GM12878 (cell line): Measurements from ENCODE around the gene DPF3. TPM values are rescaled to one million over a fixed set of nuclear protein-coding genes. Genes with fewer than 3 reads are reported as not detected.

Source experiments
- ATAC-seq: fragments of 200-7000 bp; cut with Tn5 transposase; 3 replicates; pipeline ENCODE4 v1.9.1; 2020; ENCODE audit warnings: mild to moderate bottlenecking, moderate library complexity
- BruUV-seq: library from RNA; stranded (reverse); fragments of 400-500 nt; replicated peaks from 2 replicates; lab custom pipeline; 2021; lab: Mats Ljungman, UMichigan
- CTCF ChIA-PET: fragments of 300-600 bp; sonication (Branson Sonifier 250); formaldehyde crosslinking; extraction: SDS; loops from one replicate; lab custom pipeline; 2021; ENCODE audit warnings: inconsistent platforms; lab: Yijun Ruan, JAX
- POLR2A ChIA-PET: fragments of 350-600 bp; formaldehyde crosslinking; extraction: SDS; loops from one replicate; lab custom pipeline; 2021; ENCODE audit warnings: inconsistent platforms; lab: Charles Lee
- RAD21 ChIA-PET: fragments of 300-600 bp; sonication (Branson Sonifier 250); formaldehyde crosslinking; loops from one replicate; lab custom pipeline; 2023; ENCODE audit warnings: antibody characterized with exemption; ENCODE audit not compliant: unreplicated experiment; lab: Charles Lee
- SMC1A ChIA-PET: fragments of 300-600 bp; sonication (Branson Sonifier 250); formaldehyde crosslinking; loops from one replicate; lab custom pipeline; 2023; ENCODE audit not compliant: unreplicated experiment, uncharacterized antibody; lab: Charles Lee
- DNase-seq: peaks from one replicate; pipeline ENCODE4 v3.0.0-alpha.2; 2011; ENCODE audit warnings: low read depth, low spot score
- FAIRE-seq: peaks from 3 replicates; lab custom pipeline; 2011; peaks lifted over from hg19 to GRCh38; lab: Jason Lieb, UNC
- H2AFZ ChIP-seq: 2 replicates; pipeline ENCODE4 v1.6.0; 2011; ENCODE audit warnings: low read depth, low read length, control low read depth; ENCODE audit not compliant: control insufficient read depth
- H3K27ac ChIP-seq: 2 replicates; pipeline ENCODE4 v1.5.1; 2011; ENCODE audit warnings: control low read depth; ENCODE audit not compliant: control insufficient read depth, insufficient read depth
- H3K27me3 ChIP-seq, 2 experiments: replicated peaks in 1 of 2; 2 replicates each; pipeline versions ENCODE4 v1.6.0 to v1.6.1; 2011; ENCODE audit warnings: low read length in 1 of 2; ENCODE audit not compliant: control insufficient read depth in 2 of 2, insufficient read depth in 2 of 2
- H3K36me3 ChIP-seq, 2 experiments: 2 replicates each; pipeline ENCODE4 v1.5.1; 2011; ENCODE audit warnings: low read length in 1 of 2; ENCODE audit not compliant: control insufficient read depth in 2 of 2, insufficient read depth in 2 of 2
- H3K4me1 ChIP-seq: 2 replicates; pipeline ENCODE4 v1.6.1; 2011; ENCODE audit warnings: mild to moderate bottlenecking, low read length, moderate library complexity, mixed read lengths; ENCODE audit not compliant: control insufficient read depth, insufficient read depth
- H3K4me2 ChIP-seq: 2 replicates; pipeline ENCODE4 v1.6.0; 2011; ENCODE audit warnings: control low read depth; ENCODE audit not compliant: control insufficient read depth, insufficient read depth
- H3K4me3 ChIP-seq: fragments of 200-600 bp; sonication (generic); 2 replicates; pipeline ENCODE4 v1.5.1; 2016
- H3K79me2 ChIP-seq: 2 replicates; pipeline ENCODE4 v1.6.0; 2011; ENCODE audit warnings: low read length; ENCODE audit not compliant: control insufficient read depth, insufficient read depth
- H3K9ac ChIP-seq: 2 replicates; pipeline ENCODE4 v1.8.0; 2011; ENCODE audit warnings: low read length, control low read depth, mixed read lengths; ENCODE audit not compliant: control insufficient read depth, insufficient read depth
- H3K9me3 ChIP-seq: replicated peaks from 3 replicates; pipeline ENCODE4 v1.5.1; 2011; ENCODE audit warnings: mild to moderate bottlenecking, low read length; ENCODE audit not compliant: control insufficient read depth, insufficient read depth
- H4K20me1 ChIP-seq: 2 replicates; pipeline ENCODE4 v1.6.0; 2011; ENCODE audit not compliant: control insufficient read depth, insufficient read depth
- ATF2 ChIP-seq: IDR thresholded peaks from 2 replicates; pipeline ENCODE4 v1.6.1; 2012; ENCODE audit warnings: low read length, inconsistent platforms
- BMI1 ChIP-seq: fragments of 450-650 bp; IDR thresholded peaks from 2 replicates; pipeline ENCODE4 v1.6.1; 2016; ENCODE audit warnings: mild to moderate bottlenecking, moderate library complexity, borderline replicate concordance
- E2F8 ChIP-seq: fragments of 450-650 bp; IDR thresholded peaks from 2 replicates; pipeline ENCODE4 v1.6.1; 2018; ENCODE audit warnings: mild to moderate bottlenecking, low read depth, moderate library complexity; ENCODE audit not compliant: partially characterized antibody
- FOS ChIP-seq: IDR thresholded peaks from 3 replicates; pipeline ENCODE4 v1.6.1; 2011; ENCODE audit warnings: borderline replicate concordance; ENCODE audit not compliant: insufficient read length; ENCODE audit errors: extremely low read depth
- KDM1A ChIP-seq: fragments of 200-600 bp; sonication (generic); IDR thresholded peaks from 2 replicates; pipeline ENCODE4 v1.6.1; 2016; ENCODE audit warnings: borderline replicate concordance
- MTA2 ChIP-seq: fragments of 450-650 bp; IDR thresholded peaks from 2 replicates; pipeline ENCODE4 v1.6.1; 2016; ENCODE audit warnings: low read depth, mild to moderate bottlenecking, moderate library complexity
- NFYB ChIP-seq: IDR thresholded peaks from 2 replicates; pipeline ENCODE4 v1.6.1; 2011; ENCODE audit warnings: low read depth, mild to moderate bottlenecking, low read length, improper control_type of control experiment, moderate library complexity; ENCODE audit not compliant: insufficient read depth
- NR2F1 ChIP-seq: fragments of 450-650 bp; conservative IDR thresholded peaks from 2 replicates; pipeline ENCODE4 v1.6.1; 2017; ENCODE audit warnings: mild to moderate bottlenecking
- POLR2AphosphoS2 ChIP-seq: IDR thresholded peaks from 2 replicates; pipeline ENCODE4 v1.6.1; 2011; ENCODE audit warnings: low read depth, mild to moderate bottlenecking, low read length, improper control_type of control experiment, moderate library complexity
- TAF1 ChIP-seq: IDR thresholded peaks from 2 replicates; pipeline ENCODE4 v1.6.1; 2011; ENCODE audit warnings: mild to moderate bottlenecking, low read depth, low read length, borderline replicate concordance
- TCF3 ChIP-seq: IDR thresholded peaks from 2 replicates; pipeline ENCODE4 v1.6.1; 2012; ENCODE audit warnings: low read depth, mild to moderate bottlenecking, low read length, borderline replicate concordance; ENCODE audit not compliant: insufficient read depth
- ZBED1 ChIP-seq: IDR thresholded peaks from 2 replicates; pipeline ENCODE4 v1.6.1; 2016; ENCODE audit warnings: borderline replicate concordance
- WGBS: methylation state at CpG from one replicate; pipeline ENCODE4 v1.1.6; 2016; ENCODE audit warnings: low lambda C conversion rate; ENCODE audit not compliant: insufficient replicate concordance, insufficient coverage; ENCODE audit errors: missing lambda C conversion rate; 5-methylcytosine and 5-hydroxymethylcytosine counted together
- in situ Hi-C: fragments of 300-500 bp; cut with MboI; formaldehyde crosslinking; loops from 9 replicates; pipeline ENCODE4 v1.14.3; 2018; ENCODE audit warnings: mixed read lengths
- intact Hi-C: fragments of 100-400 bp; cut with micrococcal nuclease; formaldehyde crosslinking; loops from one replicate; pipeline ENCODE4 v1.14.2; 2022; ENCODE audit not compliant: unreplicated experiment
- polyA plus RNA-seq, 11 experiments: library from polyadenylated mRNA; depleted of rRNA in 4 of 11; unstranded in 6 of 11; stranded (reverse) in 5 of 11; fragments of >200 nt; fragmentation: Nextera tagmentation in 4 of 11; fragmentation: Illumina TruSeq in 1 of 11; extraction: Ambion mirVana in 4 of 11; extraction: Trizol in 1 of 11; gene quantifications; 1 replicate in 1 of 11; 2 replicates in 10 of 11; pipeline versions ENCODE4 v1.2.1 to v1.2.3, GENCODE V29; 2011 to 2016; ENCODE audit warnings: inconsistent platforms in 2 of 11, missing spikeins in 2 of 11, low read depth in 1 of 11
- total RNA-seq, 4 experiments: library from RNA; depleted of rRNA in 3 of 4; stranded (reverse); fragments of >200 nt in 3 of 4; fragmentation: Illumina TruSeq in 1 of 4; extraction: Trizol in 1 of 4; gene quantifications; 2 replicates each; pipeline versions ENCODE4 v1.2.1 to v1.2.3, GENCODE V29; 2013 to 2021

Gene DPF3
- total and polyA plus RNA-seq, 10 of the 15 experiments (the other 5 are each of a cell fraction or from before 2014, with no cell fraction given), result 0.69 to 8.0 (median 2.2) TPM

- ATAC-seq (peak; percentile 63), DNase-seq (no peak), FAIRE-seq (no peak)
- RAD21 ChIA-PET, result no interaction called here
- Histone ChIP-seq H3K4me2 (no peak overlapping the region), H3K4me3 (no peak overlapping the region), H2AFZ (no peak overlapping the region), H3K9me3 (no peaks in the 10 kb centered on the region), H3K27me3 (peaks cover 0 to 3% of the 10 kb centered on the region in 2 experiments; a peak in 1 of 4 replicates), H3K9ac (no peak overlapping the region), H3K27ac (no peak overlapping the region), H3K36me3 (no peaks in the 10 kb centered on the region), H4K20me1 (no peaks in the 10 kb centered on the region), H3K4me1 (no peaks in the 10 kb centered on the region), H3K79me2 (no peaks in the 10 kb centered on the region)
- 81% methylated on average over 12 of the region's 12 CpGs for WGBS
- SMC1A ChIA-PET, result interaction anchor here (0.7 to 1.9 kb wide), 4 partner anchors 14 to 94 kb away, joined by 3 to 5 read pairs (median 4); no protein-coding TSS in a partner anchor
- CTCF ChIA-PET, result interaction anchor here (1.5 kb wide), 1 partner anchor 10 kb away, joined by 5 read pairs; no protein-coding TSS in a partner anchor
- POLR2A ChIA-PET, result interaction anchor here (0.6 kb wide), 1 partner anchor 10 kb away, joined by 3 read pairs; no protein-coding TSS in a partner anchor
- TF ChIP-seq KDM1A, result no peak
- peak; percentile 35; the same call in 1 of the 2 replicates for TF ChIP-seq NR2F1
- BruUV-seq, result no TSS peak
- in situ Hi-C loops (no loop called here), intact Hi-C loops (no loop called here)
Measured at GRCh38 chr14:72607386-72608130, 286.3 kb downstream of the DPF3 start.

DNA sequence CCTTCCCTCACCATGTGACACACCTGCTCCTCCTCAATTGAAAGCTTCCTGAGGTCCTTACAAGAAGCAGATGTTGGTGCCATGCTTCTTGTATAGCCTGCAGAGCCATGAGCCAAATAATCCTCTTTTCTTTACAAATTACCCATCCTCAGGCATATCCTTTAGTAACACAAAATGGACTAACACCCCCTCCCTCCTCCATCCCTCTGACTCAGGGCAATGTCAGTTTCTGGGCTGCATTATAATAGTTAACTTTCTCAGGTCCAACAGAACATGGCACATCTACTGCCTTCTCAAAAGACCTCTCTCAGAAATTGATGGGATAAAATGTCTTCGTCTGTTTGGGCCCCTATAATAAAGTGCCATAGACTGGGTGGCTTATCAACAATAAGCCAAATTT lies 287.0 kb downstream of the DPF3 start:
- intact Hi-C loops (no loop called here), in situ Hi-C loops (no loop called here)
- no TSS peak for BruUV-seq
- FAIRE-seq (no peak), ATAC-seq (no peak), DNase-seq (no peak)
- H2AFZ ChIP-seq, result no peak overlapping the region
- peaks cover 2 to 3% of the 10 kb centered on the region in 2 experiments; a peak in 1 of 4 replicates for H3K27me3 ChIP-seq
- no peak overlapping the region for H3K4me3 ChIP-seq
- ChIA-PET RAD21 (no interaction called here), POLR2A (no interaction called here), CTCF (no interaction called here), SMC1A (interaction anchor here (1.4 kb wide), 1 partner anchor 93 kb away, joined by 4 read pairs; no protein-coding TSS in a partner anchor)
- no peaks in the 10 kb centered on the region for H3K4me1 ChIP-seq
- H3K9ac ChIP-seq, result no peak overlapping the region
- H4K20me1 ChIP-seq, result no peaks in the 10 kb centered on the region
- no peak overlapping the region for H3K4me2 ChIP-seq
- no peaks in the 10 kb centered on the region for H3K79me2 ChIP-seq
- H3K36me3 ChIP-seq, result no peaks in the 10 kb centered on the region
- H3K9me3 ChIP-seq, result no peaks in the 10 kb centered on the region
- TF ChIP-seq ATF2 (no peak), E2F8 (no peak), NFYB (no peak), BMI1 (no peak), POLR2AphosphoS2 (no peak), FOS (no peak), TAF1 (no peak), TCF3 (no peak), ZBED1 (no peak), MTA2 (no peak)
- 8% methylated on average over 1 of the region's 1 CpG for whole genome bisulfite sequencing
- no peak overlapping the region for H3K27ac ChIP-seq
